Caco-2 (cell line): Measurements from ENCODE around the gene CD52. TPM values are rescaled to one million over a fixed set of nuclear protein-coding genes. Genes with fewer than 3 reads are reported as not detected.

Source experiments
- BruUV-seq: library from RNA; stranded (reverse); fragments of 400-500 nt; replicated peaks from 2 replicates; lab custom pipeline; 2021; lab: Mats Ljungman, UMichigan
- CTCF ChIA-PET: fragments of 300-600 bp; sonication (Branson Sonifier 250); formaldehyde crosslinking; loops from one replicate; lab custom pipeline; 2022; ENCODE audit warnings: antibody characterized with exemption; lab: Charles Lee
- POLR2A ChIA-PET: fragments of 300-600 bp; sonication (Branson Sonifier 250); formaldehyde crosslinking; loops from one replicate; lab custom pipeline; 2022; ENCODE audit warnings: antibody characterized with exemption; lab: Charles Lee
- DNase-seq, 2 experiments: peaks; one replicate each; pipeline versions ENCODE4 v3.0.0 to v3.0.0-alpha.2; 2020 to 2022
- H3K27me3 ChIP-seq: replicated peaks from 2 replicates; pipeline ENCODE4 v1.6.0; 2011; ENCODE audit warnings: low read length; ENCODE audit not compliant: control insufficient read depth, insufficient read depth
- H3K36me3 ChIP-seq: 2 replicates; pipeline ENCODE4 v1.5.1; 2011; ENCODE audit warnings: low read length; ENCODE audit not compliant: control insufficient read depth, insufficient read depth
- H3K4me1 ChIP-seq: fragments of 250-450 bp; sonication (Bioruptor Pico); 2 replicates; pipeline ENCODE4 v1.5.1; 2020; ENCODE audit warnings: mild to moderate bottlenecking
- H3K4me3 ChIP-seq: 2 replicates; pipeline ENCODE4 v1.5.1; 2011; ENCODE audit warnings: low read depth, mild to moderate bottlenecking, control low read depth, low read length
- H3K9me3 ChIP-seq: fragments of 250-450 bp; sonication (Bioruptor Pico); 2 replicates; pipeline ENCODE4 v1.5.1; 2020; ENCODE audit warnings: mild to moderate bottlenecking, moderate library complexity
- H3K27ac Mint-ChIP-seq: one replicate; pipeline ENCODE4 v1.8.0; 2022; ENCODE audit warnings: mixed read lengths; ENCODE audit not compliant: unreplicated experiment
- H3K27me3 Mint-ChIP-seq: one replicate; pipeline ENCODE4 v1.8.0; 2022; ENCODE audit warnings: mixed read lengths; ENCODE audit not compliant: insufficient read depth, unreplicated experiment
- H3K36me3 Mint-ChIP-seq: one replicate; pipeline ENCODE4 v1.8.0; 2022; ENCODE audit warnings: mild to moderate bottlenecking, mixed read lengths; ENCODE audit not compliant: insufficient read depth, unreplicated experiment
- H3K4me1 Mint-ChIP-seq: one replicate; pipeline ENCODE4 v1.8.0; 2022; ENCODE audit warnings: low read depth, mixed read lengths; ENCODE audit not compliant: unreplicated experiment
- H3K4me3 Mint-ChIP-seq: one replicate; pipeline ENCODE4 v1.8.0; 2022; ENCODE audit warnings: mild to moderate bottlenecking, moderate library complexity, mixed read lengths; ENCODE audit not compliant: unreplicated experiment
- H3K9me3 Mint-ChIP-seq: one replicate; pipeline ENCODE4 v1.8.0; 2022; ENCODE audit warnings: mixed read lengths; ENCODE audit not compliant: unreplicated experiment
- intact Hi-C: fragments of 100-400 bp; cut with micrococcal nuclease; formaldehyde crosslinking; loops from one replicate; pipeline ENCODE4 v1.10.0; 2022; ENCODE audit not compliant: unreplicated experiment
- total RNA-seq: library from RNA; stranded (reverse); gene quantifications from 2 replicates; pipeline ENCODE4 v1.2.3, GENCODE V29; 2022
- TF ChIP-seq, protein P1 (sequence below), 2 experiments: fragments of 200-600 bp in 1 of 2; IDR thresholded peaks; 1 replicate in 1 of 2; 2 replicates in 1 of 2; pipeline versions ENCODE4 v1.5.1 to v1.8.0; 2011 to 2022; ENCODE audit warnings: antibody characterized with exemption in 1 of 2, control low read depth in 1 of 2, inconsistent platforms in 1 of 2, low read depth in 1 of 2, low read length in 1 of 2, mild to moderate bottlenecking in 1 of 2, moderate library complexity in 1 of 2; ENCODE audit not compliant: insufficient read depth in 1 of 2, severe bottlenecking in 1 of 2, unreplicated experiment in 1 of 2

Gene CD52
- total RNA-seq, 1 experiment from 2014 or later, result not detected

DNA sequence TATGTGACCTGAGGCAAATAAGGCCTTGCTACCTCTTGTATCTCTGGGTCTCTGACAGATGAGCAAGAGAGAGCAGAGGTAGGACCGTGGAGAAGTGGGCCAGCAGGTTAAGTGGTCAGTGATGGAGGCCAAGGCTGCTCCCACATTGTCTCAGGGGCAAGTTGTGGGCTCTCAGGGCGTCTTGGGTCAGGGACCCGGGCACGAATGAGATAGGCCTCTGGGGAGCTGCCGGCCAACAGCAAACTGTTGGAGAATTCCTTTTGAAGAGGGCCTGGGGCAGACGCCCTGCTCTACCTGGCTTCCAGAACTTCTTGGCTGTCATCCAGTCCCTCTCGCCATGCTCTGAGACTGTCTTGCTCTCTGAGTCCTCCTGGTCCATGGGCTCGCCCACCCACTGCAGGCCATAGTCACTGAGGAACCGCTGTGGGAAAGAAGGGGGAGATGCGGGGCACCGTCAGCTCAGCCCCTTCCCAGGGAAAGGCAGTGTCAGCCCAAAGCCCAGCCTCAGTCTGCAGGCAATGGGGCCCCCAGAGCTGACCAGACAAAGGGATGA is 23.8 kb upstream of the CD52 start:
- BruUV-seq, result no TSS peak
- H3K9me3 ChIP-seq, result no peaks in the 10 kb centered on the region
- DNase-seq, result no peak
- Mint-ChIP-seq H3K4me3 (no peak overlapping the region), H3K36me3 (peaks cover 4% of the 10 kb centered on the region), H3K4me1 (no peaks in the 10 kb centered on the region), H3K9me3 (no peaks in the 10 kb centered on the region), H3K27ac (no peak overlapping the region), H3K27me3 (no peaks in the 10 kb centered on the region)
- CTCF ChIA-PET, result no interaction called here
- no peaks in the 10 kb centered on the region for H3K36me3 ChIP-seq
- intact Hi-C loops, result no loop called here
- TF ChIP-seq, protein P1, sequence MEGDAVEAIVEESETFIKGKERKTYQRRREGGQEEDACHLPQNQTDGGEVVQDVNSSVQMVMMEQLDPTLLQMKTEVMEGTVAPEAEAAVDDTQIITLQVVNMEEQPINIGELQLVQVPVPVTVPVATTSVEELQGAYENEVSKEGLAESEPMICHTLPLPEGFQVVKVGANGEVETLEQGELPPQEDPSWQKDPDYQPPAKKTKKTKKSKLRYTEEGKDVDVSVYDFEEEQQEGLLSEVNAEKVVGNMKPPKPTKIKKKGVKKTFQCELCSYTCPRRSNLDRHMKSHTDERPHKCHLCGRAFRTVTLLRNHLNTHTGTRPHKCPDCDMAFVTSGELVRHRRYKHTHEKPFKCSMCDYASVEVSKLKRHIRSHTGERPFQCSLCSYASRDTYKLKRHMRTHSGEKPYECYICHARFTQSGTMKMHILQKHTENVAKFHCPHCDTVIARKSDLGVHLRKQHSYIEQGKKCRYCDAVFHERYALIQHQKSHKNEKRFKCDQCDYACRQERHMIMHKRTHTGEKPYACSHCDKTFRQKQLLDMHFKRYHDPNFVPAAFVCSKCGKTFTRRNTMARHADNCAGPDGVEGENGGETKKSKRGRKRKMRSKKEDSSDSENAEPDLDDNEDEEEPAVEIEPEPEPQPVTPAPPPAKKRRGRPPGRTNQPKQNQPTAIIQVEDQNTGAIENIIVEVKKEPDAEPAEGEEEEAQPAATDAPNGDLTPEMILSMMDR (IDR thresholded peaks at IDR 0.05; ENCODE audit: insufficient read depth in 1 of 2, low read depth in 1 of 2, low read length in 1 of 2, severe bottlenecking in 1 of 2, unreplicated experiment in 1 of 2), result no peak
- H3K27me3 ChIP-seq, result no peaks in the 10 kb centered on the region
- POLR2A ChIA-PET, result no interaction called here
- no peak overlapping the region for H3K4me3 ChIP-seq
- H3K4me1 ChIP-seq, result no peaks in the 10 kb centered on the region

DNA sequence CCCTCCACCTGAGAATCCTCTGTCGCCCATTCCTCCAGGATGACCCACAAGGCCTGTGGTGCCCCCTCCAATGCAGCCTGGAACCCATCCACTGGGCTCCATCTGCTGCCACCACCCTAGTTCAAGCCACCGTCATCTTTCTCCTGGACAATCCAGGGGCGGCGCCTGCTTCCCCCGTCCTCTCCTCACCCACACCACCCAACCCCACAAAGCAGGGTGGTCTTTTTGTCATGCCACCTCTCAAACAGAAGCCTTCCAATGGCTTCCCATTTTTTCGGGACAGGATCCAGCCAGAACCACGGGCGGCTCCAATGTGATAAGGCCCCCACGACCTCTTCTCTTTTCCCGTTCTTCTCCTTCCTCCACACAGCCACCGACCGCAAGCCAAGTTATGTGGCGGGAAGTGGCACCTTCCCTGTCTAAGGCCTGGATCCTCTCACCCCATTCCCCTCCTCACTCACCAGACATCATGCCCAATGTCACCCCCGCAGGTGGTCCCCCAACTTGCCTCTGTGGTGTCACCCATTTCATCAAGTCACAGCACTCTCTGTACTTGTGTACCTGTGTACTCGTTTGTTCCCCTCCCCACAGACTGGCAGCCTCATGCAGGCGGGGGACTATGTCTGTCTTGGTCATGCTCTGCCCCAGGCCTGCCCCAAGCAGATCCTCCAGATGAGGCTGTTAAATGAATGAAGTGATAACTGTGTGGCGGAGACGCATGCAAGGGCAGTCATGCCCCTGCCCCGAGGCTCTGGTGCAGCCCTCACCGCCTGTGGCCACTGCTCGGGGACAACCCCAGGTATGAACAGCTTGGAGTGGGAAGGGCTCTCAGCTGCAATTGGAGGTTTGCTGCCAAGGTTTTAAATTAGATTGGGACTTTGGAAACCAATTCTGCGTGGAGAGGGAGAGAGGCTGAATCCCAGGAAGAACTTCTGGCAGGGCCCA is 22.3 kb upstream of the CD52 start:
- H3K36me3 ChIP-seq, result no peaks in the 10 kb centered on the region
- Mint-ChIP-seq H3K27ac (no peak overlapping the region), H3K9me3 (no peaks in the 10 kb centered on the region), H3K36me3 (peaks cover 4% of the 10 kb centered on the region), H3K27me3 (no peaks in the 10 kb centered on the region), H3K4me3 (no peak overlapping the region), H3K4me1 (no peaks in the 10 kb centered on the region)
- ChIA-PET POLR2A (no interaction called here), CTCF (no interaction called here)
- no peak overlapping the region for H3K4me3 ChIP-seq
- TF ChIP-seq, protein P1 (IDR thresholded peaks at IDR 0.05; ENCODE audit: insufficient read depth in 1 of 2, low read depth in 1 of 2, low read length in 1 of 2, severe bottlenecking in 1 of 2, unreplicated experiment in 1 of 2), result no peak
- no peaks in the 10 kb centered on the region for H3K27me3 ChIP-seq
- BruUV-seq, result no TSS peak
- intact Hi-C loops, result no loop called here
- no peaks in the 10 kb centered on the region for H3K9me3 ChIP-seq
- H3K4me1 ChIP-seq, result no peaks in the 10 kb centered on the region
- DNase-seq, result no peak

DNA sequence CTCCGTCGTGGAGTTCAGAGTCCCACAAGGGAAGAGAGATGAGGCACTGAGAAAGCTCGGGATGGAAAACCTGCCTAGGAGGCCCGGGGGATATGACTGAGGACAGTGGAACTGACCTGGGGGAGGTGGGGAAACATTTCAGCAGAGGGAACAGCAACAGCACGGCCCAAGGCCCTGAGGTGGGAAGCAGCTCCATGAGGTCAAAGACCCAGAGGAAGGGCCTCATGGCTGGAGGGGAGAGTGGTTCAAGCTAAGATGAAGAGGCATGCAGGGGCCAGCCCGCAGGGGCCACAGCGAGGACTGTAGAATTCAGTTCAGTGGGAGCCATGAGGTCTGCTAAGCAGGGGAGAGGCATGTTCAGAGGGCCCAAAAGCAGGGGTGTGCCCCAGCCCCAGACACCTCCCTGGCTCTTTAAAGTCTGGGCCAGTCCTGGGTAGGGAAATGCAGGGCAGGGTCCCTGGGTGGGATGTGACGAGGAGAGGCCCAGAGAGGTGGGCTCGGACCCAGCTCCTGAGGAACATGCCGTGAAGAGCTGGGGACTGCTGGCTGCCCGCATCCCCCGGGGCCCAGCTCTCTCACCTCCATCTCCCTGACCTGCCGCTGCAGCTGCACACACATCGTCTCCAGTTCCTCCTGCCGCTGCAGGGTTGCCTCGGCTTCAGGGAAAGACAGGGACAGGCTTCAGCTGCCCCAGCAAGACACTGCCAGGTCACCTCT is 21.3 kb upstream of the CD52 start:
- no peak overlapping the region for H3K27ac Mint-ChIP-seq
- BruUV-seq, result no TSS peak
- Histone ChIP-seq H3K4me1 (no peaks in the 10 kb centered on the region), H3K27me3 (no peaks in the 10 kb centered on the region), H3K4me3 (no peak overlapping the region), H3K36me3 (no peaks in the 10 kb centered on the region), H3K9me3 (no peaks in the 10 kb centered on the region)
- CTCF ChIA-PET, result no interaction called here
- H3K27me3 Mint-ChIP-seq, result no peaks in the 10 kb centered on the region
- no peaks in the 10 kb centered on the region for H3K9me3 Mint-ChIP-seq
- intact Hi-C loops, result no loop called here
- peaks cover 4% of the 10 kb centered on the region for H3K36me3 Mint-ChIP-seq
- TF ChIP-seq, protein P1 (IDR thresholded peaks at IDR 0.05; ENCODE audit: insufficient read depth in 1 of 2, low read depth in 1 of 2, low read length in 1 of 2, severe bottlenecking in 1 of 2, unreplicated experiment in 1 of 2), result no peak
- DNase-seq, result no peak
- no peak overlapping the region for H3K4me3 Mint-ChIP-seq
- POLR2A ChIA-PET, result no interaction called here
- no peaks in the 10 kb centered on the region for H3K4me1 Mint-ChIP-seq
